Spleen (tissue), 7 donors: Measurements from ENCODE around the gene UBA3.

ENCODE experiments used
- CTCF ChIP-seq, 11 experiments: fragments of 200-600 bp in 7 of 11; fragments of 450-650 bp in 4 of 11; sonication (generic) in 4 of 11; IDR thresholded peaks in 8 of 11; conservative IDR thresholded peaks in 3 of 11; 1 replicate in 7 of 11; 2 replicates in 4 of 11; pipeline versions ENCODE4 v1.4.0 to v1.8.0; 2016 to 2021; ENCODE audit warnings: antibody characterized with exemption in 11 of 11, inconsistent platforms in 4 of 11, mild to moderate bottlenecking in 1 of 11
- POLR2A ChIP-seq, 3 donors: fragments of 450-650 bp; IDR thresholded peaks; one replicate each; pipeline ENCODE4 v1.5.1; 2017; ENCODE audit warnings: antibody characterized with exemption in 3 of 3, mild to moderate bottlenecking in 1 of 3
- POLR2AphosphoS5 ChIP-seq, 3 donors: sonication (generic); formaldehyde crosslinking; IDR thresholded peaks; one replicate each; pipeline ENCODE4 v1.5.1; 2017; ENCODE audit warnings: antibody characterized with exemption in 3 of 3
- donor health status: DM: no; HTN: no; CAD: no; lungs with moderate emphysema.
- donor health status: DM: no; HTN: no; CAD: no.
- donor health status: DM: no; HTN: no; CAD: no.

- TF ChIP-seq CTCF (IDR thresholded peaks at IDR 0.05 in 8 of 11, conservative IDR thresholded peaks at IDR 0.05 in 3 of 11) = no peak
- TF ChIP-seq POLR2A (IDR thresholded peaks at IDR 0.05) = no peak
- TF ChIP-seq POLR2AphosphoS5 (IDR thresholded peaks at IDR 0.05) = no peak
Measured at GRCh38 chr3:69081583-69082262, 1.6 kb upstream of the UBA3 start.
